H1 (cell line): ENCODE measurements around the gene FRMD5. TPM values are rescaled to one million over a fixed set of nuclear protein-coding genes. Genes with fewer than 3 reads are reported as not detected.

Experiments used
- POLR2AphosphoS5 ChIP-seq: IDR thresholded peaks from 2 replicates; pipeline ENCODE4 v1.6.1; 2011; ENCODE audit warnings: low read depth, low read length
- SIRT6 ChIP-seq: IDR thresholded peaks from one replicate; pipeline ENCODE4 v1.7.1; 2012; ENCODE audit warnings: low read length, inconsistent platforms
- SRF ChIP-seq: IDR thresholded peaks from 2 replicates; pipeline ENCODE4 v1.6.1; 2011; ENCODE audit warnings: mild to moderate bottlenecking, low read depth, low read length, moderate library complexity
- polyA plus RNA-seq, 7 experiments: library from polyadenylated mRNA; depleted of rRNA in 3 of 7; stranded (reverse) in 5 of 7; unstranded in 2 of 7; fragments of >200 nt in 5 of 7; fragments of 200-250 nt in 2 of 7; gene quantifications; 1 replicate in 5 of 7; 2 replicates in 1 of 7; 4 replicates in 1 of 7; pipeline versions ENCODE4 v1.2.1 to v1.2.3, GENCODE V29; 2011 to 2013; ENCODE audit warnings: missing spikeins in 2 of 7, mixed read lengths in 2 of 7
- total RNA-seq: library from RNA; stranded (reverse); fragmentation: NEBNext Ultra II Directional; extraction: Animal tissue kit (Norgen Biotek cat#: 25700); gene quantifications from 2 replicates; pipeline ENCODE4 v1.2.1, GENCODE V29; 2021

Gene FRMD5
- total and polyA plus RNA-seq, 2 of the 8 experiments (the other 6 are each of a cell fraction or from before 2014, with no cell fraction given), result 10.1 to 12.6 TPM

- TF ChIP-seq SRF (no peak), SIRT6 (no peak), POLR2AphosphoS5 (no peak)
- TF ChIP-seq, all 59 proteins: peak for 0
Observed at GRCh38 chr15:44029940-44030568, 165.0 kb downstream of the FRMD5 start (continued).
